ENCODE data around the gene PPL.

GRCh38 chr16:4890686-4891085 lies 46.3 kb downstream of the PPL start:
- TF ChIP-seq POLR2AphosphoS5 (IDR thresholded peaks at IDR 0.05; ENCODE audit: insufficient read depth, low read depth, low read length) = no peak
- no peak for TF ChIP-seq MYC (IDR thresholded peaks at IDR 0.05; ENCODE audit: low read depth, low read length)
